ENCODE data around the gene ABCA2.
"Not testable (repeated sequence)": the region's sequence is repeated elsewhere in the genome, so short reads cannot be mapped to it uniquely, and the experiment has no call there.

Gene ABCA2

GRCh38 chr9:137062798-137063197, 34.8 kb upstream of the ABCA2 start:
- DNase-seq (ENCODE audit: low read depth), result not testable (repeated sequence)

DNA sequence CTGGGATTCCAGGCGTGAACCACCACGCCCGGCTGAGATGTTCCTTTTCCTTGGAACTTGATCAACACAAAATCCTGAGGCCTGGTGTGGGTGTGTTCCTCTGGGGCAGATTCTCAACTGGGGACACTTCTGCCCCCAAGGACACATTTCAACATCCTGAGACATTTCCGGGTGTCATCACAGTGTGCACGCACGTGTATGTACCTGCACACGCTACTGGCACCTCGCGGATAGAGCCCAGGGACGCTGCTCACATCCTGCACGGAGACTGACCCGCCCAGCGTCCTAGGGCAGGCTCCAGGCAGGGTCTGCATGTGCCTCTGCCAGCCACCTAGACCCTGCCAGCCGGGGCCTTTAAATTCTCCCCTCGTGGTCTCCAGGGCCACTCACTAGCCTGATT, 34.3 kb upstream of the ABCA2 start:
- DNase-seq (ENCODE audit: low read depth), result no peak

DNA sequence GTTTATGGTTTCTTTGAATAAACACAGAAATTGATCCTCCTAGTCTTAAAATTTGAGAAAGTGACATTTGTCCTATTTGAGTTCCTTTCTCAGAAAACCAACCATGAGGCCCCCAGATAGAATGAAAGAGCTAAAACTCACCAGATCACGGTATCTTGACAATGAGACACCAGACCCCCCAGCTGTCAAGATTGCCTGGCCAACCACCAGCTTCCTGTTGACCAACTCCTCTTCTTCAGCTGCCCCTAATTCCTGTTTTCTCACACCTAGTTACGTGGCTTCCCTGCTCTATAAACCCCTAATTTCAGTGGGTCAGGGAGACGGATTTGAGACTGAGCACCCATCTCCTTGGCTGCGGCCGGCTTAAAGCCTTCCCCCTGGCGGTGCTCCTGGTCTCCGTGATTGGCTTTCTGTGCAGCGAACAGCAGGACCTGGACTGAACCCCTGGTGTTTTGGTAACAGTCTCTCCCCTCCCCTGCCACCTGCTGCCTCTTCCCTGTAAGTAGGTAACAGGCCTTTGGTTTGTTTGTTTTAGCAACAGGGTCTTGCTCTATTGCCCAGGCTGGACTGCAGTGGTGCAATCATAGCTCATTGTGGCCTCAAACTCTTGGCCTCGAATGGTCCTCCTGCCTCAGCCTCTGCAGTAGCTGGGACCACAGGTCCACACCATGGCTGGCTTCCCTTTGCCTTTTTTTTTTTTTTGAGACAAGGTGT, 30.6 kb upstream of the ABCA2 start:
- no peak for DNase-seq (ENCODE audit: low read depth)

GRCh38 chr9:137057545-137057944, 29.5 kb upstream of the ABCA2 start:
- no peak for DNase-seq (ENCODE audit: low read depth)

DNA sequence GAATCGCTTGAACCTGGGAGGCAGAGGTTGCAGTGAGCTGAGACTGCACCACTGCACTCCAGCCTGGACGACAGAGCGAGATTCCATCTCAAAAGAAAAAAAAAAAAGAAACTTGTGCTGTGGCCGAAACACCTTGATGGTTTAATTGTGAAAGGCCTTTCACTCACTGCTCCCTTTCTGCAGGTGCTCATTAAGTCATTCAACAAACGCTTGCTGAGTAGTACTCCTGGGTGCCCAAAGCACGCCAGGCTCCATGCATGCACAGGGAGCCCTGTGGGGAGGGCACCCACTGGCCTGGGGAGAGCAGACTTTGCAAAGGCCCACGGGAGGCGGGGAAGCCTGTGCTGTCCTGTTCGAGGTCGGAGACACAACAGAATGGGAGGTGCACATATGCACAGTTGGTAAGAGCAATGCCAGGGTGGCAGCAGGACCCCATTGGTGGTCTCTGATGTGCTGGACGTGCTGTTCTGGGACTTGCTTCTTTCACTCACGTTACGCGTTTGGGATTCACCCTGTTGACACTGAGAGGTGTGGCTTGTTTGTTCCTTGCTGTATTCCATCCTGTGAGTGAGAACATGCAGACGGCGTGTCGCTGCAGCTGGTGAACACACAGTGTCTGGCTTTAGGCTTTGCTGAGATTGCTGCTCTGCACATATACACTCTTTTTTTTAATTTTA, 28.8 kb upstream of the ABCA2 start:
- no peak for DNase-seq (ENCODE audit: low read depth)

GRCh38 chr9:137055385-137056364, 27.6 kb upstream of the ABCA2 start:
- DNase-seq (ENCODE audit: low read depth), result no peak

GRCh38 chr9:137054932-137055384, 26.9 kb upstream of the ABCA2 start:
- no peak for DNase-seq (ENCODE audit: low read depth)

DNA sequence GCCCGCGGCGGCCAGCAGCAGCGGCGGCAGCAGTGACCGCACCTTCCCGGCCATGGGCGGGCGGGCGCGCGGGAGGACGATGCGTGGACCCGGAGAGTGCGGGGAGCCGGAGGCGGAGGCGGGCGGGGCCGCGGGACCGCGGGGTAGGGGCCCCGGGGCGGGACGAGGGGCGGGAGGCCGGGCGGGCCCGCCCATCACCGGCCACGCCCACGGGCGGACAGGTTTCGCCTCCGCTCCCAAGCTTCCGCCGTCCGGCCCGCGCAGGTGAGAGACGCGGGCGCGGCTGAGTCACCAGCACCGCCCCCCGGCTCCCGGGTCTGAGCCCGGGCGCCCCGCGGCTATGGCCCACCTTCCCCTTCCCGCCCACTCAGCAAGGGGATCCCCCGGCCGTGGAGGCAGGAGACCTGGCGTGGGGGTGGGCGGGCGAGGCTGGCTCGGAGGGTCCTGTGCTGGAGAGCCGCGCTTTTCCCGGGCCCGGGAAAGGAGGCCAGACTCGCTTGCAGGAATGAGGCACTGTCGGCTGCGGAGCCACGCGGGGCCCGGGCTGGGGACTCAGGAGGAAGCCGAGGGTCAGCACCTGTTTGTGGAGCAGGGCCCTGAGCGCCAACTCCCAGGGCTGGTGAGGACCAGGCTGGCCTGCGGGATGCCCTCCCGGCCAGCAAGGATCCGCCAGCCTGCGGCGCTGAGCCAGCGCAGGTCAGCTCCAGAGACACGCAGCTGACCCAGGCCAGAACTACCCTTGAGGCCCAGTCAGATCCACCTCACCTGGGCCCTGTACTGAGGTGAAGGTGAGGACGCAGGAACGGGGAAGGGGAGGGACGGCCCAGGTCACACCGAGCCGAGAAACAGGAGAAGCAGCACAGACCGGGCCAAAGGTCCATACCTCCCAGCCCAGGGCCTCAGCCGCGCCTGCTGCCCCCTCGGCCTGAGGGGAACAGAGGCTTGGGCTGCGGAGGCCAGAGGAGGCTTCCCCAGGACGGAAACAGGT, 26.2 kb upstream of the ABCA2 start, which contains the start of gene ENTPD2:
ENTPD2 (minus strand) TSS at position 118 of the 988 bp plus-strand sequence; CDS start at position 54, 64 bp downstream.
- no peak for DNase-seq (ENCODE audit: low read depth)

- DNase-seq (ENCODE audit: low read depth), result no peak
These were observed 25.2 kb upstream of the ABCA2 start for GRCh38 chr9:137052998-137053943.

DNA sequence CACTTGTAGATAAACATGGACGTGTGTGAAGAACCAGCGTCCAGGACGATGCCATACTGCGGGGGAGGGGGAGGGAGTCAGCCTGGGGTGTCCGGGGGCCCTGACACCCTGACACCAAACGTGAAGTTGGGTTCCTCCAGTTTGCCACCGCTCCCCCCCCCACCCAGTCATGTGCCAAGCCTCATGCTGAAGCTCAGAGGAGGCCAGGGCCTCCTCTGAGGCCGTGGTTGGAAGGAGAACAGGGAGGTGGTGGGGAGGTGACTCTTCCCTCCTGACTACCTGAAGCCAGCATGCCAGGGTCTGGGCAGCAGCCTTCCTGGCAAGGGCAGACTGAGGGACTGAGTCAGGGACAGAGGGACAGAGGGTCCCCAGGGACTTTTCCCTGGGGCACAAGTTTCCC, 24.3 kb upstream of the ABCA2 start:
- DNase-seq (ENCODE audit: low read depth), result no peak

DNA sequence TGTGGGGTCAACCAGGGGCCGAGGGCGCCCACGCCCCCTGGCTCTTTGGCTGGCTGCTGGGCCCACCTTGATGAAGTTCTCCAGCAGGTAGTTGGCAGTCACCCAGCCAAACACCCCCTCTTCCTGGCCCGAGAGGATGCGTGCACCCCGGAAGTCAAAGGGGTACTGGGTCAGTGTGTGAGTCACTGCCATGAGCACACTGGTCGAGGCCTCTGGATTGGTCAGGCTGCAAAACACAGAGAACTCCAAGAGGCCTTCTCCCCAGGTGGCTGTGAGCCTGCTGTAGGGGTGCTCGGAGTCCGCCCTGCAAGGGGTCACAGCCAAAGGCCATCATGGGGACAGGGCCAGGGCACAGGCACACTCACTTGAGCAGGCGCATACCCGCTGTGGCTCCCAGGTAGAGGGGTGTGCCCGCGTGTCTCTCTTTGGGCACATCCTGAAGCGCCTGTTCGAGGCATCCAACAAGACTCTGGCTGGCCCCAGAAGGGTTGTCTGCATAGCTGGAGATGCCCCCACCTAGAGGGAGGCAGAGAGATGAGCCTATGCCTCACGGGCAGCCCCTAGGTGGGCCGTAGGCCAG, 23.2 kb upstream of the ABCA2 start:
- DNase-seq (ENCODE audit: low read depth), result no peak

DNA sequence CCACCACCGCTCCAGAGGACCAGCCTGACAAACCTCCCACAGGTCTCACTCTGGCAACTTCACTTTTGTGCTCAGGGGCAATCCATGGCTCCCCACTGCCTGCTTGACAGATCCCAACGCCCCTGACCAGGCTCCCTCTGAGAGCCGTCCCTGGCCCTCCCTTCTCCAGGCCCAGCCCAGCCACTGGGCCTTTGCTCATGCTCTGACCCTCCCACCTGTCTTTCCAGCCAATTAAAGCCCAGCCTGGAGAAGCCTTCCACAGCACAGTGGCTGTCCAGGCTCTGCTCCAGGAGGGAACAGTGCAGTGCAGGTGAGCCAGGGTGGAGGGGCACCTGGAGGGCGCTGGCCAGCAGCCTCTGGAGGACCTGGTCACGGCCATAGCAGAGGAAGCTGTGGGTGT, 22.5 kb upstream of the ABCA2 start:
- DNase-seq (ENCODE audit: low read depth), result no peak

DNA sequence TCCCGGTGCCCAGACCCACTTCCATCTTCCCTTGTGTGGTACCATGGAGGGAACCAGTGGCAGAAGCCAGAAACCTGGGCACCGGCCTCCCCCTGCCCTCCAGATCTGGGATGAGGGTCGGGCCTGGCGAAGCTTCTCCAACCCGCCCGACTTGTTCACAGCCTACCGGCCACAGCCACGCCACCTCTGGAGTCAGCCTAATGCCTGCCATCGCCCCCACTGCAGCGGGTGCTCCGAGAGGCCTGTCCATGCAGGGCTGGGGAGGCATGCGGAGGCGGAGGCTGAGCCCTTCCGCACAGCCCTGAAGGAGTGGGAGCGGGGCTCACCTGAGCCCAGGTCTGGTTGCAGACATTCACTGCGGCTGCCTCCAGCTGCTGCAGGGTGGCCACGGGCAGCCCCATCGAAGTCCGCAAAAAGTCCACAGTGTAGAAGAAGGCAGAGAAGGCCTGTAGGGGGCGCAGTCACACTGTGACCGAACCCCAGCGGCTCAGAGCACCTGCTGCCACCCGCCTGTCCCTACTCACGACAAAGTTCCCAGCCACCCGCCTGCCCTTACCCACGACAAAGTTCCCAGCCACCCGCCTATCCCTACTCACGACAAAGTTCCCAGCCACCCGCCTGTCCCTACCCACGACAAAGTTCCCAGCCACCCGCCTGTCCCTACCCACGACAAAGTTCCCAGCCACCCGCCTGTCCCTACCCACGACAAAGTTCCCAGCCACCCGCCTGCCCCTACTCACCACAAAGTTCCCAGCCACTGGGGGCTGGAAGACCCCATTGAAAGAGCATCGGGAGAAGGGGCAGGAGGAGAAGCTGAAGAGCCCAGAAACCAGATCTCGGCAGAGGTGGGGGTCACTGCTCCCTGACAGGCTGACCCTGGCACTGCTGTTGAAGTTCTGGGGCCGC, 21.8 kb upstream of the ABCA2 start:
- no peak for DNase-seq (ENCODE audit: low read depth)

DNA sequence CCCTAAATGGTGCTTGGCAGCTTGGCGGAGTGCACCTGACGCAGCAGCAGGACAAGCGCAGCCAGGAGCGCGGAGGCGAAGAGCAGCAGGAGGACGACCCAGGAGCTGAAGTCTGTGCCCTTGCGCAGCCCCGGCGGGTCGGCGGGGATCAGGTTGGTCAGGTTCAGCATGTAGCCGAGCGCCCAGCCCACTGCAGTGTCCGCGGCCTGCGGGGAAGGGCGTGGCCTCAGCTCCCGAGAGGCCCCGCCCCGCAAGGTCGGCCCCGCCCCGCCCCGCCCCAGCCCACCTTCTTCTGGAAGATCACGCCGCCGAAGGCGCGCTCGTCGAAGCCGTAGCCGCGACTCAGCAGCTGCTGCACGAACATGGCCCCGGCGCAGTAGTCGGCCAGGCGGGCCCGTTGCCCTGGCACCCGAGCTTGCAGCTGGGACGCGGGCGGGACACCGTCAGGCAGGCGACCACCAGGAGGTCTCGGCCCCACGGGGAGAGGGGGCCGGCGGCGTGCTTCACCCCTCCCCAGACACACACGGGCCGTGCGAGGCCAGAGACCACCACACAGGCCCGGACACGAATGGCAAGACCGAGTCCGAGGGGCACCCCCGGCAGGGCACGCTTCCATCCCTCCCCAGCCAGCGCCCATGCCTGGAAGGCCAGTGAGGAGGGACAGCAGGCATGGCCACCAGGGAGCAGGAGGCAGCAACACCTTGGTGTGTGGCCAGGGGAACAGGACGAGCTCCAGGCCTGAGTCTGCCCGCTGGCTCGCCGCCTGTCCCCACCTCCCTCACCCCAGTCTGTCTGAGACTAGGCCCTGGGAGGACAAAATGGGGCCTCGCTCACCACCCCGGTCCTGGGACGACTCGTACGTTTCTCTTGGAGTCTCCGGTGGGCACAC, 20.9 kb upstream of the ABCA2 start:
- DNase-seq (ENCODE audit: low read depth), result no peak

GRCh38 chr9:137046088-137046787, 18.2 kb upstream of the ABCA2 start, which contains the start of gene NPDC1:
NPDC1 (minus strand) TSS chr9:137046177; CDS start chr9:137045989, 188 bp downstream.
- DNase-seq (ENCODE audit: low read depth), result no peak

- no peak for DNase-seq (ENCODE audit: low read depth)
These were observed 17.5 kb upstream of the ABCA2 start for GRCh38 chr9:137045294-137046087.

All from CMK (cell line).